GM23338 (cell line): ENCODE results near the gene NAGA. TPM values are rescaled to one million over a fixed set of nuclear protein-coding genes. Genes with fewer than 3 reads are reported as not detected.

Experiments used
- ATAC-seq: fragments of 200-7000 bp; cut with Tn5 transposase; 3 replicates; pipeline ENCODE4 v1.9.1; 2020
- DNase-seq: peaks from one replicate; pipeline ENCODE4 v3.0.0-alpha.2; 2015; ENCODE audit warnings: low spot score
- H2AFZ ChIP-seq: fragments of 200-600 bp; sonication (generic); 2 replicates; pipeline ENCODE4 v1.8.0; 2016; ENCODE audit warnings: antibody characterized with exemption, mild to moderate bottlenecking, moderate library complexity
- H3F3A ChIP-seq: fragments of 200-600 bp; sonication (generic); replicated peaks from 2 replicates; pipeline ENCODE4 v1.8.0; 2017; ENCODE audit warnings: antibody characterized with exemption, mixed run types, low read depth
- H3K27ac ChIP-seq: fragments of 200-600 bp; sonication (generic); 2 replicates; pipeline ENCODE4 v1.6.1; 2016; ENCODE audit warnings: low read depth
- H3K27me3 ChIP-seq: fragments of 200-600 bp; sonication (generic); 2 replicates; pipeline ENCODE4 v1.8.0; 2016; ENCODE audit warnings: mild to moderate bottlenecking, mixed run types, moderate library complexity; ENCODE audit not compliant: insufficient read depth
- H3K36me3 ChIP-seq: fragments of 200-600 bp; sonication (generic); 2 replicates; pipeline ENCODE4 v1.8.0; 2016; ENCODE audit warnings: mild to moderate bottlenecking; ENCODE audit not compliant: insufficient read depth
- H3K4me1 ChIP-seq: fragments of 200-600 bp; sonication (generic); 2 replicates; pipeline ENCODE4 v1.8.0; 2016; ENCODE audit warnings: mild to moderate bottlenecking, moderate library complexity; ENCODE audit not compliant: insufficient read depth
- H3K4me2 ChIP-seq: fragments of 200-600 bp; sonication (generic); 2 replicates; pipeline ENCODE4 v1.7.1; 2017; ENCODE audit warnings: mixed run types
- H3K4me3 ChIP-seq: fragments of 200-600 bp; sonication (generic); 2 replicates; pipeline ENCODE4 v1.6.1; 2016; ENCODE audit warnings: mixed run types
- H3K79me2 ChIP-seq: fragments of 200-600 bp; sonication (generic); replicated peaks from 2 replicates; pipeline ENCODE4 v1.8.0; 2017; ENCODE audit warnings: mild to moderate bottlenecking; ENCODE audit not compliant: insufficient read depth
- H3K9me2 ChIP-seq: fragments of 200-600 bp; sonication (generic); 2 replicates; pipeline ENCODE4 v1.8.0; 2017; ENCODE audit not compliant: insufficient read depth
- H4K20me1 ChIP-seq: fragments of 200-600 bp; sonication (generic); replicated peaks from 2 replicates; pipeline ENCODE4 v1.8.0; 2017; ENCODE audit warnings: mild to moderate bottlenecking; ENCODE audit not compliant: insufficient read depth
- H3K27ac Mint-ChIP-seq: 2 replicates; pipeline ENCODE4 v1.8.0; 2020; ENCODE audit warnings: inconsistent platforms, mild to moderate bottlenecking, moderate library complexity, mixed read lengths
- H3K27me3 Mint-ChIP-seq: 3 replicates; pipeline ENCODE4 v1.8.0; 2022; ENCODE audit warnings: low read depth, mild to moderate bottlenecking, moderate library complexity, mixed read lengths, inconsistent platforms; ENCODE audit not compliant: insufficient read depth, poor library complexity
- H3K36me3 Mint-ChIP-seq: 3 replicates; pipeline ENCODE4 v1.8.0; 2021; ENCODE audit warnings: low read depth, mild to moderate bottlenecking, inconsistent platforms, moderate library complexity, mixed read lengths
- H3K4me1 Mint-ChIP-seq: 3 replicates; pipeline ENCODE4 v1.8.0; 2020; ENCODE audit warnings: mild to moderate bottlenecking, inconsistent platforms, mixed read lengths
- H3K4me3 Mint-ChIP-seq: 3 replicates; pipeline ENCODE4 v1.8.0; 2021; ENCODE audit warnings: moderate library complexity, mild to moderate bottlenecking, inconsistent platforms, mixed read lengths
- H3K9me3 Mint-ChIP-seq: 3 replicates; pipeline ENCODE4 v1.8.0; 2020; ENCODE audit warnings: moderate library complexity, mild to moderate bottlenecking, inconsistent platforms, mixed read lengths
- CREB1 ChIP-seq: fragments of 250-450 bp; sonication (Bioruptor Pico); IDR thresholded peaks from 2 replicates; pipeline ENCODE4 v1.5.0; 2020; ENCODE audit warnings: low read depth, mild to moderate bottlenecking, moderate library complexity
- EZH2 ChIP-seq: fragments of 200-600 bp; sonication (generic); IDR thresholded peaks from one replicate; pipeline ENCODE4 v1.8.0; 2017; ENCODE audit warnings: antibody characterized with exemption, mild to moderate bottlenecking, low read depth; ENCODE audit not compliant: unreplicated experiment
- JUNB ChIP-seq: IDR thresholded peaks from one replicate; pipeline ENCODE4 v1.6.1; 2016; ENCODE audit warnings: antibody characterized with exemption; ENCODE audit not compliant: unreplicated experiment
- NANOG ChIP-seq: IDR thresholded peaks from 2 replicates; pipeline ENCODE4 v1.6.1; 2016; ENCODE audit warnings: antibody characterized with exemption, borderline replicate concordance
- STAT1 ChIP-seq: IDR thresholded peaks from one replicate; pipeline ENCODE4 v1.6.1; 2016; ENCODE audit warnings: antibody characterized with exemption; ENCODE audit not compliant: unreplicated experiment
- ZNF114 ChIP-seq: fragments of 250-450 bp; sonication (Bioruptor Pico); IDR thresholded peaks from 2 replicates; pipeline ENCODE4 v1.5.0; 2020; ENCODE audit warnings: mild to moderate bottlenecking, moderate library complexity
- ZNF331 ChIP-seq: fragments of 250-450 bp; sonication (Bioruptor Pico); IDR thresholded peaks from 2 replicates; pipeline ENCODE4 v1.5.0; 2020; ENCODE audit warnings: low read depth, mild to moderate bottlenecking, moderate library complexity
- polyA plus RNA-seq: library from polyadenylated mRNA; unstranded; fragments of >200 nt; fragmentation: Nextera tagmentation; extraction: Ambion mirVana; gene quantifications from 2 replicates; pipeline ENCODE4 v1.2.1, GENCODE V29; 2016
- total RNA-seq: library from RNA; depleted of rRNA; stranded (reverse); fragments of >200 nt; shearing (Covaris generic); gene quantifications from 2 replicates; pipeline ENCODE4 v1.2.3, GENCODE V29; 2014
- TF ChIP-seq, protein P1 (sequence below): IDR thresholded peaks from one replicate; pipeline ENCODE4 v1.6.1; 2018; ENCODE audit warnings: antibody characterized with exemption; ENCODE audit not compliant: unreplicated experiment
- TF ChIP-seq, protein P2 (sequence below), 2 experiments: fragments of 200-600 bp in 1 of 2; sonication (generic) in 1 of 2; conservative IDR thresholded peaks; 2 replicates each; pipeline versions ENCODE4 v1.5.1 to v1.6.1; 2016 to 2017; ENCODE audit warnings: antibody characterized with exemption in 2 of 2, low read depth in 2 of 2, mild to moderate bottlenecking in 2 of 2, moderate library complexity in 1 of 2
- TF ChIP-seq, protein P3 (sequence below): IDR thresholded peaks from 2 replicates; pipeline ENCODE4 v1.6.1; 2016; ENCODE audit warnings: antibody characterized with exemption

The NAGA gene
- total and polyA plus RNA-seq, 2 experiments from 2014 or later: 6.3 to 21.4 TPM

DNA sequence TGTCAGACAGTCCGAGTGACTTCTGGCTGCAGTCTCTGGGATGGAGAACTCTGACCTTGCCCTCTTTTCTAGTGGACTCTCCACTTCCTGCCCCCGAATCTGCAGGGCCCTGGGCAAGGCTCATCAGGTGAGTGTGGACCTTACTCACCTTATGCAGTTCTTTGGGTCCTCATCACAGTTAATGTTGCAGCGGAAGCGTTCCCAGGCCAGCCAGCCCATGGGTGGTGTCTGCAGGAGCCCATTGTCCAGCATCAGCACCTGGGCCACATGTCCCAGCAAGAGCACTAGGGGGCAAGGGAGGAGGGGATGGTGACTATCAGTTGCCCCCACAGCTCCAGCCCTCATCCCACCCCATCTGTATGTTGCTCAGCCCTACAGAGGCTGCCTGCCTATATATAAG lies 2.3 kb downstream of the NAGA start (continued):
- TF ChIP-seq, protein P1, sequence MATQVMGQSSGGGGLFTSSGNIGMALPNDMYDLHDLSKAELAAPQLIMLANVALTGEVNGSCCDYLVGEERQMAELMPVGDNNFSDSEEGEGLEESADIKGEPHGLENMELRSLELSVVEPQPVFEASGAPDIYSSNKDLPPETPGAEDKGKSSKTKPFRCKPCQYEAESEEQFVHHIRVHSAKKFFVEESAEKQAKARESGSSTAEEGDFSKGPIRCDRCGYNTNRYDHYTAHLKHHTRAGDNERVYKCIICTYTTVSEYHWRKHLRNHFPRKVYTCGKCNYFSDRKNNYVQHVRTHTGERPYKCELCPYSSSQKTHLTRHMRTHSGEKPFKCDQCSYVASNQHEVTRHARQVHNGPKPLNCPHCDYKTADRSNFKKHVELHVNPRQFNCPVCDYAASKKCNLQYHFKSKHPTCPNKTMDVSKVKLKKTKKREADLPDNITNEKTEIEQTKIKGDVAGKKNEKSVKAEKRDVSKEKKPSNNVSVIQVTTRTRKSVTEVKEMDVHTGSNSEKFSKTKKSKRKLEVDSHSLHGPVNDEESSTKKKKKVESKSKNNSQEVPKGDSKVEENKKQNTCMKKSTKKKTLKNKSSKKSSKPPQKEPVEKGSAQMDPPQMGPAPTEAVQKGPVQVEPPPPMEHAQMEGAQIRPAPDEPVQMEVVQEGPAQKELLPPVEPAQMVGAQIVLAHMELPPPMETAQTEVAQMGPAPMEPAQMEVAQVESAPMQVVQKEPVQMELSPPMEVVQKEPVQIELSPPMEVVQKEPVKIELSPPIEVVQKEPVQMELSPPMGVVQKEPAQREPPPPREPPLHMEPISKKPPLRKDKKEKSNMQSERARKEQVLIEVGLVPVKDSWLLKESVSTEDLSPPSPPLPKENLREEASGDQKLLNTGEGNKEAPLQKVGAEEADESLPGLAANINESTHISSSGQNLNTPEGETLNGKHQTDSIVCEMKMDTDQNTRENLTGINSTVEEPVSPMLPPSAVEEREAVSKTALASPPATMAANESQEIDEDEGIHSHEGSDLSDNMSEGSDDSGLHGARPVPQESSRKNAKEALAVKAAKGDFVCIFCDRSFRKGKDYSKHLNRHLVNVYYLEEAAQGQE: no peak
- TF ChIP-seq NANOG (no peak), CREB1 (CRISPR knock-in tag) (no peak), EZH2 (no peak)
- TF ChIP-seq, protein P2, sequence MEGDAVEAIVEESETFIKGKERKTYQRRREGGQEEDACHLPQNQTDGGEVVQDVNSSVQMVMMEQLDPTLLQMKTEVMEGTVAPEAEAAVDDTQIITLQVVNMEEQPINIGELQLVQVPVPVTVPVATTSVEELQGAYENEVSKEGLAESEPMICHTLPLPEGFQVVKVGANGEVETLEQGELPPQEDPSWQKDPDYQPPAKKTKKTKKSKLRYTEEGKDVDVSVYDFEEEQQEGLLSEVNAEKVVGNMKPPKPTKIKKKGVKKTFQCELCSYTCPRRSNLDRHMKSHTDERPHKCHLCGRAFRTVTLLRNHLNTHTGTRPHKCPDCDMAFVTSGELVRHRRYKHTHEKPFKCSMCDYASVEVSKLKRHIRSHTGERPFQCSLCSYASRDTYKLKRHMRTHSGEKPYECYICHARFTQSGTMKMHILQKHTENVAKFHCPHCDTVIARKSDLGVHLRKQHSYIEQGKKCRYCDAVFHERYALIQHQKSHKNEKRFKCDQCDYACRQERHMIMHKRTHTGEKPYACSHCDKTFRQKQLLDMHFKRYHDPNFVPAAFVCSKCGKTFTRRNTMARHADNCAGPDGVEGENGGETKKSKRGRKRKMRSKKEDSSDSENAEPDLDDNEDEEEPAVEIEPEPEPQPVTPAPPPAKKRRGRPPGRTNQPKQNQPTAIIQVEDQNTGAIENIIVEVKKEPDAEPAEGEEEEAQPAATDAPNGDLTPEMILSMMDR (conservative IDR thresholded peaks at IDR 0.05; ENCODE audit: low read depth in 2 of 2): no peak

DNA sequence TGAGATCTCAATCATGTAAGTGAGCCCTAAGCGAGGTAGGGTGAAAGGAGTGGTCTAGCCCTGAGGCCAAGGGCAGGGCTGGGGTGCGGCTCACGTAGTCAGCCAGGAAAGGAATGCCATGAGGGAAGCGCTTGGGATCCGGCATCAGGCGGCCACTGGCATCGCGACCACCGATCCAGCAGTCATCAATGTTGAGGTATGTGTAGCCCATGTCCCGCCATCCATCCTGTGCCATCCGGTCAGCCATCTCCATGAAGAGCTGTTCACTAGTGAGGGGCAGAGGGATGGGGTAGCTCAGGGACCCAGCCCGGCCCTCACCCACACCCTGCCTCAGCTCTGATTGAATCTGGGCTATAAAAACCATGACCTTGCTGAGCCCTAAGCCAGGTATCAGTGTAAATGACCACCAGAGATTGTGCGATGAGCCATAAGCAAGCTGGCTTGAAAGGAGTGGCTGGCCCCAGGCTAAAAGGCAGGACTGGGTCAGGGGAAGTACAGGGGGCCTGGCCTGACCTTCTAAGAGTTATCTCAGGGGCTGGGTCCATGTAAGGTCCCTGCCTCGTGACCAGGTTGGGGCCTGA lies 2.9 kb downstream of the NAGA start:
- Mint-ChIP-seq H3K9me3 (peaks cover 6% of the 10 kb centered on the region; the same call in 2 of the 3 replicates), H3K4me3 (no peak overlapping the region), H3K4me1 (peaks cover 24% of the 10 kb centered on the region), H3K27ac (peak overlapping the region; percentile 15; the same call in 1 of the 2 replicates), H3K27me3 (peaks cover 25% of the 10 kb centered on the region), H3K36me3 (peaks cover 47% of the 10 kb centered on the region)
- H2AFZ ChIP-seq: no peak overlapping the region
- H3K27ac ChIP-seq: no peak overlapping the region
- peaks cover 14% of the 10 kb centered on the region for H3F3A ChIP-seq
- H4K20me1 ChIP-seq: no peaks in the 10 kb centered on the region
- no peaks in the 10 kb centered on the region; the same call in 1 of the 2 replicates for H3K9me2 ChIP-seq
- H3K4me3 ChIP-seq: no peak overlapping the region
- no peaks in the 10 kb centered on the region; the same call in 1 of the 2 replicates for H3K36me3 ChIP-seq
- H3K4me2 ChIP-seq: no peak overlapping the region
- DNase-seq (no peak), ATAC-seq (no peak)
- no peaks in the 10 kb centered on the region for H3K27me3 ChIP-seq
- peaks cover 31% of the 10 kb centered on the region for H3K4me1 ChIP-seq
- no peaks in the 10 kb centered on the region for H3K79me2 ChIP-seq
- TF ChIP-seq, protein P2 (conservative IDR thresholded peaks at IDR 0.05; ENCODE audit: low read depth in 2 of 2): no peak
- TF ChIP-seq CREB1 (CRISPR knock-in tag) (no peak), JUNB (no peak), STAT1 (no peak), ZNF331 (CRISPR knock-in tag) (no peak), NANOG (no peak), EZH2 (no peak), ZNF114 (CRISPR knock-in tag) (no peak)
- TF ChIP-seq, protein P3, sequence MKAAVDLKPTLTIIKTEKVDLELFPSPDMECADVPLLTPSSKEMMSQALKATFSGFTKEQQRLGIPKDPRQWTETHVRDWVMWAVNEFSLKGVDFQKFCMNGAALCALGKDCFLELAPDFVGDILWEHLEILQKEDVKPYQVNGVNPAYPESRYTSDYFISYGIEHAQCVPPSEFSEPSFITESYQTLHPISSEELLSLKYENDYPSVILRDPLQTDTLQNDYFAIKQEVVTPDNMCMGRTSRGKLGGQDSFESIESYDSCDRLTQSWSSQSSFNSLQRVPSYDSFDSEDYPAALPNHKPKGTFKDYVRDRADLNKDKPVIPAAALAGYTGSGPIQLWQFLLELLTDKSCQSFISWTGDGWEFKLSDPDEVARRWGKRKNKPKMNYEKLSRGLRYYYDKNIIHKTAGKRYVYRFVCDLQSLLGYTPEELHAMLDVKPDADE: no peak
- TF ChIP-seq, protein P1: no peak
